KOPT-K1 (cell line): ENCODE results near the gene MYOC.
"Not testable (repeated sequence)": the region's sequence is repeated elsewhere in the genome, so short reads cannot be mapped to it uniquely, and the experiment has no call there.

ENCODE experiments used
- H3K27ac ChIP-seq: fragments of 200-600 bp; sonication (generic); 2 replicates; pipeline ENCODE4 v1.5.1; 2016; ENCODE audit warnings: antibody characterized with exemption, mild to moderate bottlenecking, low read depth, low read length; ENCODE audit not compliant: poor library complexity, severe bottlenecking
- H3K36me3 ChIP-seq: fragments of 200-600 bp; sonication (generic); 2 replicates; pipeline ENCODE4 v1.5.1; 2017; ENCODE audit warnings: antibody characterized with exemption, mild to moderate bottlenecking, low read length, moderate library complexity; ENCODE audit not compliant: insufficient read depth
- H3K9me3 ChIP-seq: fragments of 200-600 bp; sonication (generic); 2 replicates; pipeline ENCODE4 v1.5.1; 2017; ENCODE audit warnings: antibody characterized with exemption, low read length, mild to moderate bottlenecking; ENCODE audit not compliant: insufficient read depth, poor library complexity, severe bottlenecking

The MYOC gene

DNA sequence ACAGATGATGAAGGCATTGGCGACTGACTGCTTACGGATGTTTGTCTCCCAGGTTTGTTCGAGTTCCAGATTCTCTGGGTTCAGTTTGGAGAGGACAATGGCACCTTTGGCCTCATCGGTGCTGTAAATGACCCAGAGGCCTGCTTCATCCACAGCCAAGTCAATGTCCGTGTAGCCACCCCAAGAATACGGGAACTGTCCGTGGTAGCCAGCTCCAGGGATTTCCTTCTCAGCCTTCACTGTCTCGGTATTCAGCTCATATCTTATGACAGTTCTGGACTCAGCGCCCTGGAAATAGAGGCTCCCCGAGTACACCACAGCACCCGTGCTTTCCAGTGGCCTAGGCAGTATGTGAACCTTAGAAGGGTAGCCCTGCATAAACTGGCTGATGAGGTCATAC is 16.3 kb downstream of the MYOC start:
- no peaks in the 10 kb centered on the region for H3K9me3 ChIP-seq
- no peaks in the 10 kb centered on the region for H3K36me3 ChIP-seq
- H3K27ac ChIP-seq: no peak overlapping the region

- Histone ChIP-seq H3K27ac (no peak overlapping the region), H3K9me3 (no peaks in the 10 kb centered on the region)
Measured at GRCh38 chr1:171635661-171636060, 16.8 kb downstream of the MYOC start.

GRCh38 chr1:171628225-171628624 is 24.3 kb downstream of the MYOC start:
- no peak overlapping the region for H3K27ac ChIP-seq
- no peaks in the 10 kb centered on the region for H3K36me3 ChIP-seq
- H3K9me3 ChIP-seq: no peaks in the 10 kb centered on the region

More at GRCh38 chr1:171635661-171636060, 16.8 kb downstream of the MYOC start:
- H3K36me3 ChIP-seq: no peaks in the 10 kb centered on the region

- Histone ChIP-seq H3K36me3 (no peaks in the 10 kb centered on the region), H3K27ac (no peak overlapping the region), H3K9me3 (no peaks in the 10 kb centered on the region)
Measured at GRCh38 chr1:171627020-171627419, 25.5 kb downstream of the MYOC start.

DNA sequence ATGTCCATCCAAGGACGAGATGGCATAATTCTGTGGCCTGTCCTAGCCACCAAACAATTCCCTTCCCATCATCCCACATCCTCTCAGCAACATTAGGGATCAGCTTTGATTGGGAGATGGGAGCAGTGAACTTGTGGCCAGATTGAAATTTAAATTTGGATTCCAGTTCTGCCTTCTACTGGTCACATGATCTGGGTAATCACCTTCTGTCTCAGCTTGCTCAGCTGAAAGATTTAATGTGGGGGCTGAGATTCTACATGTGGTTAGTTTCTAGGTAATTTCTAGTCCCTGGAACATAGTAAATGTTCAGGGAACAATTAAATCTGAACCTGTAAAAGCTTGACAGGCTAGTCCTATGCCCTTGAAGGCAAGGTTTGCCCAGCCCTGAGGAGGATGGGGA is 27.3 kb downstream of the MYOC start:
- H3K36me3 ChIP-seq: no peaks in the 10 kb centered on the region
- H3K9me3 ChIP-seq: no peaks in the 10 kb centered on the region
- no peak overlapping the region for H3K27ac ChIP-seq

- Histone ChIP-seq H3K9me3 (no peaks in the 10 kb centered on the region), H3K36me3 (no peaks in the 10 kb centered on the region), H3K27ac (no peak overlapping the region)
Measured at GRCh38 chr1:171623651-171624331, 28.7 kb downstream of the MYOC start.

- Histone ChIP-seq H3K27ac (no peak within 1 kb of the TSS), H3K36me3 (no peaks in the 10 kb centered on the region)
Measured at GRCh38 chr1:171622152-171622462, 30.4 kb downstream of the MYOC start, which contains the start of gene MYOCOS. Gene MYOCOS (plus strand): TSS chr1:171622243. CDS start chr1:171623884, 1,641 bp downstream.

DNA sequence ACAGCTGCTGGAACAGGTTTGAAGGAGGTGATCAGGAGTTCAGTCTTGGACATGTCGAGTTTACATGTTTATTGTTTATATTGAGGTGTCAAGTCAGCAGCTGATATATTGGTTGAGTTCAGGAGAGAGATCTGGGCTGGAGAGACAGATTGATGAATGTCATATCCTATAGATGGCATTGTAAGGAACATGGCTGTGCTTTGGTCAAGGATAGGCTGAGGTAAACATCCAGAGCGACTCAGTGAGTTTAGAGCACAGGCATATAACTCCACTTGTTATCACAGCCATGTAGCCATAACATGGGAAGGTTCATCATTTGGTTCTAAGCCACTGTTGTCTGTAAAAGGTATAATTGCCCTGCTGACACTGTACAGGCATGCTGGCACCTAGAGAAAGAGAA is 35.9 kb downstream of the MYOC start:
- Histone ChIP-seq H3K9me3 (no peaks in the 10 kb centered on the region), H3K36me3 (no peaks in the 10 kb centered on the region), H3K27ac (no peak overlapping the region)

More at GRCh38 chr1:171622152-171622462, 30.4 kb downstream of the MYOC start, which contains the start of gene MYOCOS:
- no peaks in the 10 kb centered on the region for H3K9me3 ChIP-seq

GRCh38 chr1:171615122-171615906 is 37.2 kb downstream of the MYOC start:
- not testable (repeated sequence) for H3K36me3 ChIP-seq, H3K27ac ChIP-seq, H3K9me3 ChIP-seq

GRCh38 chr1:171613282-171613681 is 39.2 kb downstream of the MYOC start:
- H3K27ac ChIP-seq: no peak overlapping the region
- H3K9me3 ChIP-seq: no peaks in the 10 kb centered on the region
- H3K36me3 ChIP-seq: no peaks in the 10 kb centered on the region

DNA sequence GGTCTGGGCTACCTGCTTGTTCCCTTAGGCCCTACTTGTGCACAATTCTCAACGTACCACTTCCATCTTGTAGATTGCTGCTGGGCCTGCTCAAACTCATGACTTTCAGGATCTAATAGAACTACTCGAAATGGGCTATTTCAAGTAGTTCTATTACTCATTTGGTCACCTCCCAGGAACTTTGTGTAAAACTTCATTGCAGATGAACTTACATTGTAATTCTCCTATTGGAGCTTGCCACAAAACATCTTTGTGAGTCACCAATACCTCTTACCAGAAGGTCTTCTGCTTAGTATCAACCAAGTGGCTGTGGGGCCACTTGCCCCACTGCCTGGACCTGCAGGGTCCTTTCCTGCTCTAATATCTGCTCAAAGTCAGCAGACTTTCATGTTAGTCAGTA is 41.2 kb downstream of the MYOC start:
- no peaks in the 10 kb centered on the region for H3K9me3 ChIP-seq
- no peaks in the 10 kb centered on the region for H3K36me3 ChIP-seq
- H3K27ac ChIP-seq: no peak overlapping the region

DNA sequence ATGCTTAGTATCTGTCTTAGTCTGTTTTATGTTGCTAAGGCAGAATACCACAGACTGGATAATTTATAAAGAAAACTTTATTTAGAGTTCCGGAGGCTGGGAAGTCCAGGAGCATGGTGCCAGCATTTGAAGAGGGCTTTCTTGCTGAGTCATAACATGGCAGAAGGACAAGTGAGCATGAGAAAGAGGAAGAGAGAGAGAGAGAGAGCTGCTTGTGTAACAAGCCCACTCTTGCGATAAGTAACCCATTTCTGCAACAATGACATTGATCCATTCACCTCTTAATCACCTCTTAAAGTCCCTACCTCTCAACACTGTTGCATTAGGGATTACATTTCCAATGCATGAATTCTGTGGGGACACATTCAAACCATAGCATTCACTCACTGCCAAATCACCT is 42.1 kb downstream of the MYOC start:
- H3K36me3 ChIP-seq: no peaks in the 10 kb centered on the region
- H3K9me3 ChIP-seq: no peaks in the 10 kb centered on the region
- H3K27ac ChIP-seq: no peak overlapping the region

DNA sequence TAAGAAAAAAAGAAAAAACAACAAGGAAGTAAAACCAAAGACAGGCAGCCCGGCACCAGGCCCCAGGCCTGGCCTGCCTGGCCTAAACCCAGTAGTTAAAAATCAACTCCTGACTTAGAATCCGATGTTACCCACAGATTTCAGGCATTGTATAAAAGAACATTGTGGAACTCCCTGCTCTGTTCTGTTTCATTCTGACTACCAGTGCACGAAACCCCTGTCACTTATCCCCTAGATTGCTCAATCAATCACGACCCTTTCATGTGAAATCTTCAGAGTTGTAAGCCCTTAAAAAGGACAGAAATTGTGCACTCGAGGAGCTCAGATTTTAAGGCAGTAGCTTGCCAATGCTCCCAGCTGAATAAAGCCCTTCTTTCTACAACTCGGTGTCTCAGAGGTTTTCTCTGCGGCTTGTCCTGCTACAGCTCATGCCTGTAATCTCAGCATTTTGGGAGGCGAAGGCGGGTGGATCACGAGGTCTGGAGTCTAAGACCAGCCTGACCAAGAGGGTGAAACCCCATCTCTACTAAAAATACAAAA is 46.0 kb downstream of the MYOC start:
- no peak overlapping the region for H3K27ac ChIP-seq
- no peaks in the 10 kb centered on the region for H3K9me3 ChIP-seq

DNA sequence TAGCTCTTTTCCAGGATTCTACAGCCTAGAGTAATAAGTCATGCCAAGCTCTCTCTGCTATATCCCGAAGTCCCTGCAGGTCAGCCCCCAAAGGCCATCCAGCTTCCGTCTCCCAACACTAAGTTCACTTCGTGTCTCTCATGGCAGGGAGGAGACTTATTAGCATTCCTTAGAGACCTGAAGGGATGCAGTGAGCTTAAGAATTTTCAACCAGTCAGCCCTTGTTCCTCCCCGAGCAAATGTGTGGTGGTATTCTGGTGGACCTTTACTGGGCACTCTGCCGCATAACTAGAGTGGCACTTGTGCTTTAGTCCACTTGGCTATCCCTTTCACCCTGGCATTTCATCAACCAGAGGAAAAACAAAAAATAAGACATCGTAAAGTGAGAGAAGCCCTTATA is 49.4 kb downstream of the MYOC start:
- not testable (repeated sequence) for H3K36me3 ChIP-seq, H3K27ac ChIP-seq, H3K9me3 ChIP-seq

More for the DNA sequence above, 46.0 kb downstream of the MYOC start:
- no peaks in the 10 kb centered on the region for H3K36me3 ChIP-seq

DNA sequence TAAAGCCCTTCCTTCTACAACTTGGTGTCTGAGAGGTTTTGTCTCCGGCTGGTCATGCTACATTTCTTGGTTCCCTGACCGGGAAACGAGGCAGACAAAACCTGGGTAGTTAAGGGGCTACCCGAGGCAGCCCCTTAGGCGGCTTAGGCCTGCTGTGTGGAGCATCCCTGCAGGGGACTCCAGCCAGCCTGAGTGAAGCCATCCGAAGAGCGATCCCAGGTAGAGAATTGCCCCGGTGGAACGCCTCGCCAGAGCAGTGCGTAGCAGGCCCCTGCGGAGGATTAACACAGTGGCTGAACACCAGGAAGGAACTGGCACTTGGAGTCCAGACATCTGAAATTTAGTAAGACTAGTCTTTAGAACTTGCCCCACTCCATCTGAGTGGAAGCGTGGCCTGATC is 51.6 kb downstream of the MYOC start:
- Histone ChIP-seq H3K9me3 (no peaks in the 10 kb centered on the region), H3K27ac (no peak overlapping the region), H3K36me3 (peaks cover 17% of the 10 kb centered on the region)
